Measurements from ENCODE around the gene HUNK. TPM values are rescaled to one million over a fixed set of nuclear protein-coding genes. Genes with fewer than 3 reads are reported as not detected.

The HUNK gene
- total and polyA plus RNA-seq, 2 donors (not counting 1 experiment from before 2014, with no cell fraction given): 0.01 to 0.07 TPM

DNA sequence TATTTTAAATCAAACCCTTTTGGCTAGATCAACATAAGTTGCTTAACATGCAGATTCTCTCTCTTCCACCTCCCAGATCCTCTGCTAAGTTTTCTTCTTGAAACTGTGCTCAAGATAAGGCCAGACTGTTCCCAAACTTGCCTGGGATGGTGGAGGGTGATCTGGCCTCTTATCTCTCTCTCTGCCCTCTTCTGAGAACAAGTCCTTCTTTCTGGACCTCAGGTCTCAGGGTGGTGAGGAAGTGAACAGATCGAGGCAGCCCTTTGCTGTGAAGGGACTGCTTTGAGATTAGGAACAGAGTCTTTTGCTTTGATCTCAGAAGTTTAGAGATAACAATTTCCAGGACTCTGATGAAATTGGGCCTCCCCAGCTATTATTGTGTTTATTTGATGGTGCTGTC is 70.7 kb downstream of the HUNK start:
- H3K9me3 Mint-ChIP-seq (ENCODE audit: insufficient read depth): no peaks in the 10 kb centered on the region
- H3K4me2 ChIP-seq (replicated peaks; ENCODE audit: low read depth, low read length, poor library complexity, severe bottlenecking): no peak overlapping the region
- peaks cover 23% of the 10 kb centered on the region for H3K27me3 Mint-ChIP-seq
- H3K27me3 ChIP-seq (replicated peaks in 1 of 4; ENCODE audit: control extremely low read depth in 1 of 4, control insufficient read depth in 3 of 4, insufficient read depth in 4 of 4, low read length in 3 of 4): peaks cover 0 to 5% (median 0%) of the 10 kb centered on the region in 4 experiments
- H3K27ac ChIP-seq (ENCODE audit: low read length in 2 of 2): no peak overlapping the region
- no peak overlapping the region for H3K4me3 Mint-ChIP-seq
- ATAC-seq (ENCODE audit: low read depth) (no peak), DNase-seq (no peak)
- peaks cover 0 to 2% (median 0%) of the 10 kb centered on the region in 3 donors for H3K9me3 ChIP-seq (ENCODE audit: control extremely low read depth in 1 of 3, control insufficient read depth in 2 of 3, insufficient read depth in 1 of 3, low read length in 2 of 3)
- intact Hi-C loops (cut with micrococcal nuclease): no loop called here
- no peak overlapping the region for H3K27ac Mint-ChIP-seq
- no peaks in the 10 kb centered on the region for H4K20me1 ChIP-seq (ENCODE audit: control insufficient read depth, insufficient read depth, low read length, poor library complexity, severe bottlenecking)
- 0% methylated on average over 1 of the region's 1 CpG for WGBS (ENCODE audit: insufficient coverage)
- POLR2A ChIA-PET: no interaction called here
- no peak overlapping the region for H3K9ac ChIP-seq (ENCODE audit: low read length)
- TF ChIP-seq EZH2 (IDR thresholded peaks at IDR 0.05; ENCODE audit: borderline replicate concordance, insufficient read depth, low read depth, low read length, poor library complexity, severe bottlenecking): no peak
- TF ChIP-seq CTCF (IDR thresholded peaks at IDR 0.05): no peak
- no peaks in the 10 kb centered on the region for H3K79me2 ChIP-seq (ENCODE audit: control insufficient read depth, insufficient read depth, low read length)
- no peaks in the 10 kb centered on the region for H3K36me3 ChIP-seq (replicated peaks in 1 of 2; ENCODE audit: control extremely low read depth in 1 of 2, control insufficient read depth in 1 of 2, extremely low read depth in 1 of 2, insufficient read depth in 2 of 2, low read length in 1 of 2)
- H2AFZ ChIP-seq (ENCODE audit: insufficient read depth, low read depth, low read length, poor library complexity, severe bottlenecking): no peak overlapping the region
- CTCF ChIA-PET: no interaction called here
- no peaks in the 10 kb centered on the region for H3K4me1 Mint-ChIP-seq
- H3K4me1 ChIP-seq (ENCODE audit: control insufficient read depth in 2 of 2, insufficient read depth in 2 of 2, low read length in 2 of 2): no peaks in the 10 kb centered on the region
- no peak overlapping the region for H3K4me3 ChIP-seq (ENCODE audit: control extremely low read depth in 1 of 5, extremely low read depth in 1 of 5, insufficient read depth in 1 of 5, low read depth in 2 of 5, low read length in 4 of 5)

DNA sequence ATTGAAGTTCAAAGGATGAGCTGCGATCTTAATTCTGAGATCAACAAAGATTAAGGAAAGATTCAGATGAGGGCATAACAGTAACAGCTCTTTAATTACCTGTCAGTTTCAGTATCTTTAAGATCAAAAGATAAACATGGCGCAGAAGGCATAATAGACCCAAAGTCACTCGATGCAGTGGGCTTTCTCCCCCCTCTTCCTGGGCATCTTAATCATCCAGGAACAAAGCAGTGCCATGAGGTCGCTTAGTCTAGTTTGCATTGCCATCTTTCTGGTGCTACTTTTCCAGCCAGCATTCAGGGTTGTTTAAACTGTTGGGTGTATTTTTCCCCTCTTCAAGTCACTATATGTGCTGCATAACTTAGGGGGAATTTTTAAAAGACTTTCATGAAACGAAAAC is 72.3 kb downstream of the HUNK start:
- no peak overlapping the region for H3K4me3 ChIP-seq (ENCODE audit: control extremely low read depth in 1 of 5, extremely low read depth in 1 of 5, insufficient read depth in 1 of 5, low read depth in 2 of 5, low read length in 4 of 5)
- WGBS (ENCODE audit: insufficient coverage): 70% methylated on average over 2 of the region's 5 CpGs
- H3K36me3 ChIP-seq (replicated peaks in 1 of 2; ENCODE audit: control extremely low read depth in 1 of 2, control insufficient read depth in 1 of 2, extremely low read depth in 1 of 2, insufficient read depth in 2 of 2, low read length in 1 of 2): no peaks in the 10 kb centered on the region
- H3K9ac ChIP-seq (ENCODE audit: low read length): no peak overlapping the region
- no peaks in the 10 kb centered on the region for H3K79me2 ChIP-seq (ENCODE audit: control insufficient read depth, insufficient read depth, low read length)
- H3K4me2 ChIP-seq (replicated peaks; ENCODE audit: low read depth, low read length, poor library complexity, severe bottlenecking): no peak overlapping the region
- no peak for ATAC-seq (ENCODE audit: low read depth)
- no peaks in the 10 kb centered on the region for H3K9me3 Mint-ChIP-seq (ENCODE audit: insufficient read depth)
- H2AFZ ChIP-seq (ENCODE audit: insufficient read depth, low read depth, low read length, poor library complexity, severe bottlenecking): no peak overlapping the region
- intact Hi-C loops (cut with micrococcal nuclease): no loop called here
- no peaks in the 10 kb centered on the region for H3K4me1 ChIP-seq (ENCODE audit: control insufficient read depth in 2 of 2, insufficient read depth in 2 of 2, low read length in 2 of 2)
- DNase-seq: no peak
- no peaks in the 10 kb centered on the region for H3K4me1 Mint-ChIP-seq
- no peak for TF ChIP-seq EZH2 (IDR thresholded peaks at IDR 0.05; ENCODE audit: borderline replicate concordance, insufficient read depth, low read depth, low read length, poor library complexity, severe bottlenecking)
- no peak for TF ChIP-seq CTCF (IDR thresholded peaks at IDR 0.05)
- ChIA-PET POLR2A (no interaction called here), CTCF (no interaction called here)
- H3K4me3 Mint-ChIP-seq: no peak overlapping the region
- H4K20me1 ChIP-seq (ENCODE audit: control insufficient read depth, insufficient read depth, low read length, poor library complexity, severe bottlenecking): no peaks in the 10 kb centered on the region
- peaks cover 23% of the 10 kb centered on the region for H3K27me3 Mint-ChIP-seq
- peaks cover 0 to 2% (median 0%) of the 10 kb centered on the region in 3 donors for H3K9me3 ChIP-seq (ENCODE audit: control extremely low read depth in 1 of 3, control insufficient read depth in 2 of 3, insufficient read depth in 1 of 3, low read length in 2 of 3)
- no peak overlapping the region for H3K27ac ChIP-seq (ENCODE audit: low read length in 2 of 2)
- no peak overlapping the region for H3K27ac Mint-ChIP-seq
- H3K27me3 ChIP-seq (replicated peaks in 1 of 4; ENCODE audit: control extremely low read depth in 1 of 4, control insufficient read depth in 3 of 4, insufficient read depth in 4 of 4, low read length in 3 of 4): peaks cover 0 to 5% (median 0%) of the 10 kb centered on the region in 4 experiments

Measured in B cell (primary cell).